GM21825 (cell line): ENCODE data around the gene GASK1B.

Source experiments
- ATAC-seq: cut with Tn5 transposase; IDR thresholded peaks from one replicate; pipeline ENCODE4 v1.9.1; 2021; ENCODE audit warnings: mild to moderate bottlenecking, moderate library complexity; ENCODE audit not compliant: unreplicated experiment

GASK1B gene

DNA sequence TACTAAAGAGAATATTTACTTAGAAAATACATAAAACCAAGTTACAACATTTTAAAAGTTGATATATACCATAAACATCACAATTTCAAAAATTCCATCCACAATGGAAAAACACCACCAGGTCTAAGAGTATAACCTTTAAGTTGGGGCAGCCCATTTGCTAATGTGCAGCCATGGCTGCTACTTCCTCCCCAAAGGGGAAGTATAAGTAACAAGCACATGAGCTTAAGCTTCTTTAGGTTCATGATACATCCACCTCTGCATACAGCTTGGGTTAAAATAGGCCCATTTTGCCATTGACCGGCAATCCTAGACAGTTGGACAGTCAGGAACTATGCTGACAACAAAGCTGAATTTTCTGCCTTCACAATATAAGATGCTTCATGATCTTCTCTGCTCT, 16.6 kb upstream of the GASK1B start:
- ATAC-seq: no peak

GRCh38 chr4:158186815-158187214, 14.0 kb upstream of the GASK1B start:
- ATAC-seq: no peak

DNA sequence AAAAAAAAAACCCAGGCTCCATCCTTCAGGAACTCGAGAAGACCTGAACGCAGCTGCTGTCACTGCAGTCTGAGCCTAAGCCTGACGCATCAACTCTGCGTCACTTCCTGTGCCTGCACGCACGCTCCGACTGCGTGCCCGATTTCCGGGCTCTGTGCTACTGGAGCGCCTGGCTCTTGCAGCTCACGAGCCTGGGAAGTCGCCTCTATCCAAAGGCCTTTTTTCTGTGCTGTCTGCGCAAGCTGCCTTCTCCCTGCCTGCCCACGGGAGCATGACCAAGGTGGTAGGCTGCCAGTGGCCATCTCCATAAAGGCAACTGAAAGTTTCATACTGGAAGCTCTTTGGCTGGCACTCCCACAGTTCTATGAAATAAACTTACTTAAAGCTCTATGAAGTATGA, 9.9 kb upstream of the GASK1B start:
- ATAC-seq: no peak

DNA sequence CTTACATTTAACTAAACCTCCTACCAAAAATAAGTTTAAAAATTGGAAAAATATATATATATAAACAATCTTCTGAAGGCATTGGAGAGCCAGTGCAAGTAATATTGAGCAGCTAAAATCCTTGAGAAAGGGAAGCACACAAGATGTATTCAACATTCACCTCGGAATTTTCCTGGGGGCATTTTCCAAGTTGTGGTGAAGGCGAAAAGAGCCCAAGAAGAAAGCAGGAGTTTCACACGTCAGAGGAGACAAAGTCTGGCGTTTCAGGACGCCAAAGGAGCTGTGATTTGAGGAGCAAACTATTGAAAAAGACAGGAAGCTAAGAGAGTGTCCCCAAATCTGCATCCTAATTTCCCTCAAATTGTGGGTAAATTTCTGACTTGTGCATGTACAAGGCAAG, 9.1 kb upstream of the GASK1B start:
- no peak for ATAC-seq

- ATAC-seq: no peak
Measured at GRCh38 chr4:158179465-158179864, 6.6 kb upstream of the GASK1B start.

DNA sequence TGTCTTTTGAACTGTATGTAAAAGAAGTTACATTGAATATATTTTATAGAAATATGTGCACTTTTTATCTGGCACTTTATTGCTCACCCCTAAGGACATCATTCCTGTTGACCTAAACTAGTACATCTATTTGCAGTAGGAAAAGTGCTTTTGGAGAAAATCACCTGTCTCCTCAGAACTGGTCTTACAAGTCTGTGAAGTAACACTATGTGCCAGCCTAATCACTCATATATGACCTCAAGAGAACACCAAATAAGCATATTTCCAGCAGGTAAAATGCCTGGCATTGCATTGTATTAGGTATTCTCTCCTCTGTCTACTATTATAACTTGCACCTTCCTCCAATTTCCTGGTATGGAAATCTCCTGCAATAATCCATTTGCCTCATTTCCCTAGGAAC, 4.0 kb upstream of the GASK1B start:
- ATAC-seq: no peak

- ATAC-seq: no peak
Measured at GRCh38 chr4:158176108-158176507, 3.3 kb upstream of the GASK1B start.

DNA sequence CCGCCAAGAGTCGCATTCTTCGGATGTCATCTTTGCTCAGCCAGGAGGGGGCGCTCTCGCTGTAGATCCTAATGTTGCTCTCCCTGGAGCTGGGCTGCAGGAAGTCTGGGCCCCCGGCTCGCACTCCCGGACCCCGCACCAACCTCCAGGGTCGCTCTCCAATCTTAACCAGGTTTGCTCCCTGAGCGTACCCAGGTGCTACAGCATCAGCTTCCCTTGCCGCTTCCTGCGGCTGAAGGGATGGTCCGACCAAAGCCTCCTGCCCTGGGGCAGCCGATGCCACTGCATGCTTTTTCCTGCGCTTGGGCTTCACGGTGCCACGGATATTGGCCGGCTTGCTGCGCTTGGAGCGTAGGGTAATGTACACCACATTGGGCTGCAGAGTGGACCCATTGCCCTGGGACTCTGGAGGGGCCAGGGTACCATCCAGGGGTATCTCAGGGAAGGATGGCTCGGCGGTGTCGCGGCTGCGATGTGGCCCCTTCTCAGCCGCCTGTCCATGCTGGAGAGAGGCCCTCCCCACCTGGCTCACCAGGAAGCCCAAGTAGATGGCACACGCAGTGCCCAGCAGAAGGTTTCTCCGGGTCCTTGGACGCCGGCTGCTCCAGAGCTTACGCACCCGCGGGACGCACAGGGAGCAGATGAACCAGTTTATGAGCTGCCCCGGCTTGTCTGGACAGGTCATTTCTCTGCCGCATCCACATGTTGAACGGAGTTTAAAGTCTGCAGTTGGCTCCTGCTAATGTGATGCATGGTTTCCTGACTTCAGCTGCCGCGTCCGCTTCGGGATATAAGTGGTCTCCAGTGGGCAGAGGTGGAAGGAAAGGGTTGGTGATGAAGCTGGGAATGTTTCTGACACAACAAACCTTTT, 1.9 kb downstream of the GASK1B start:
- ATAC-seq: no peak

GRCh38 chr4:158169931-158170690, 2.7 kb downstream of the GASK1B start:
- no peak for ATAC-seq

DNA sequence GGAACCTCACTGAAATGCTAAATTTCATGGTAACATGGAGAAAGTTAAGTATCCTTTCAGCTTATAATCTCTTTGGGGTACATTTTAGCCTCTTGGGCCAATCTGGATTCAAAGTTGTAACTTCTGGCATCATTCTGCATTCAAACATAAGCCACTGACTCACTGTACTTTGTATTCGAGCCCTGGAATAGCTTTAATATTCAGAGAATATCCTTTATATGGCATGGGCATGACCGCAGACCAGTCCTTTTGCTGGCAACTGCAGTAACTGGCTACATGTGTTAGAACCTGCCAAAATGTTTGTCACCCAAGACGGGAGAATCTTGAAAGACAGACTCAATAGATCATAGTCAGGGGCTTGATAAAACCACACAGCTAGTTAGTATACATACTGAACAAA, 3.3 kb downstream of the GASK1B start:
- no peak for ATAC-seq

DNA sequence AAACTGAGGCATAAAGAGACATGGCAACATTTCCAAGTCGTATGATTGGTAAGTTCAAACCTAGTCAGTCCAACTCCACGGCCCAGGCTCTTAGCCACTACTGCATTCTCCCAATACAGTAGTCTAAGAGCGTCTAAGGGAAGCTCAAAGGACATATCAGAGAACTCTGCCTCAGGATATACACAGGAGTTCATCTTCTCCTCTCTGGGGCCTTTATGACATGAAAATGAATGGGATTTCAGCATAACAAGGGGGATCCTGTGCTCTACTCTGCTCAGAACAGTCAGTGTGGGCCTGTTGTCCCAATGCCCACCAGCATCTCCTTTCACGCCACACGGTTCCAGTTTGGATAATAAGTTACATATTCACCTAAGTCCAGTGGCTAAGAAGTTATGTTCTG, 4.2 kb downstream of the GASK1B start:
- ATAC-seq: no peak

DNA sequence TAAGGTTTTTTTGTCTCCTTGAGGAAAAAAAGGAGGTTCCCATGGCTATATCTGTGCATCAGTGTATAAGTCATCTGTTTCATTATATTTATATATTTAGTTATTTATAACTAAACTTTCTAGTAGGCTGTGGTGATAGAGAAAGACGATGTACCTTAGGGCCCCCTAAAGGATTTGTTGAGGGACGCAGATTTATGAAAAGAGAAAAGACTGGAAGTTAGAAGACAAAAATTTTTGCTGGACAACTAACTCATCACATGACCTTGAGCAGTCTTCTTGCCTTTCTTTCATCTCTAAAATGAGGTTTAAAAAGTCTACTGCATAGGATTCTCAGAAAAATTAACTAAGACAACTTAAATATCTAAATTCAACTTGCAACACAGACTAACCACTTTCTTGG, 6.1 kb downstream of the GASK1B start:
- no peak for ATAC-seq

DNA sequence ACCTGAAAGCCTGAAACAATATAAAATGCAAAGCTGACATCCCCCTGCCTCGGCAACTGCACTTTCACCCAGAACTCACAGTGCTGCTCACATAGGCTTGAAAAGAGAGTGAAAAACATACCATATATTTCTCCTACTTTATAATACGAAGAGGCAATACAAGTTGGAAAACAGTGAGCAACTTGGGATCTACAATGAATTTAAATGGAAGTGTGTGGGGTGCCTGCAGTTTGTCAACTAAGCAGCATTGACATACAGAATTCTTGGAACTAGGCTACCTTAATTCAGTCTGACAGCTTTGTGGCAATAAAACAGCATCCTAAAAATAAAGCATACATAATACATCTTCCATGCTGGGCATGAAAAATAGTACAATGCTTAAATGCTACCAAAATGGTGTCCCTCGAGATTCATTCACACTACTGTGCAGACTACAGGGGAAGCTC, 8.0 kb downstream of the GASK1B start:
- no peak for ATAC-seq

DNA sequence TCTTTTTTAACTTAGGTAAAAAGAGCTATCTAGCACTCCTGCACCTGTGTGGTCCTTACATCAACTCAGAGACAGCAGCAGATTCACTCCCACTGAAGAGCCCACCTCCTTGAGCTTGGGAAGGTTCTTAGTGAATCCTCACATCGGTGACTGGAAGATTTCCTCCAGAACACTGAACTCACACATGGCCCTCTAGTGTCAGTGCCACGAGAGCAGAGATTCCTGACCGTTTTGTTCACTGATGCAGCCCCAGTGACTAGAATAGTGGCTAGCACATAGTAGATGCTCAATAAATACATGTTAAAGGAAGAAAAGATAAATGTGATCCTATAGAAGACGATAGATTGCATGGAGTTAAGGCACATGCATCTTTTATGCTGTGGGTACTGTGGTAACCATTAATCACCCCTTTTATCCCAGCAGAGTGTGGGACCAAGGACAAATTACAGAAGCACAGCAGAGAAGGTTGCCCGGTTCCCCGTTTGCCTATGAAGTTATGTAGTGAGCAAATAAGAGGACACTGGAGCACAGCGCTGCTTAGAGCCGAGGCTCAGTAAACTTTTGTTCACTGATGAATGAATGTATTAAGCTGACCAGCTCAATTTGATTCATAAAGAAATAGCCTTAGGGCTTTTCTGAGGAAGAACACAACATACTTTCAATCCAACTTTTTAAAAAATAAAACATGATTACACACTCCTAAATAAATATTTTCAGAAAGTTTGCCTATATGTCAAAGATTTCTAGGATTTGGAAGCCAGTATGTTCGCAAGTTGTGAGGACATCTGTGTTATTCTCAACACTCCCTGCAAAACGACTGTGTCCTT, 8.7 kb downstream of the GASK1B start:
- ATAC-seq: no peak

- no peak for ATAC-seq
Measured at GRCh38 chr4:158162631-158163030, 10.2 kb downstream of the GASK1B start.

- no peak for ATAC-seq
Measured at GRCh38 chr4:158161551-158162354, 11.1 kb downstream of the GASK1B start.

GRCh38 chr4:158159718-158160094, 13.1 kb downstream of the GASK1B start:
- no peak for ATAC-seq

- no peak for ATAC-seq
Measured at GRCh38 chr4:158159054-158159717, 13.6 kb downstream of the GASK1B start.

GRCh38 chr4:158157412-158157811, 15.4 kb downstream of the GASK1B start:
- ATAC-seq: no peak
